GM12878 (cell line): ENCODE data around the gene KATNB1. TPM values are rescaled to one million over a fixed set of nuclear protein-coding genes. Genes with fewer than 3 reads are reported as not detected.

Experiments
- ATAC-seq: fragments of 200-7000 bp; cut with Tn5 transposase; 3 replicates; pipeline ENCODE4 v1.9.1; 2020; ENCODE audit warnings: mild to moderate bottlenecking, moderate library complexity
- BruUV-seq: library from RNA; stranded (reverse); fragments of 400-500 nt; replicated peaks from 2 replicates; lab custom pipeline; 2021; lab: Mats Ljungman, UMichigan
- CTCF ChIA-PET: fragments of 300-600 bp; sonication (Branson Sonifier 250); formaldehyde crosslinking; extraction: SDS; loops from one replicate; lab custom pipeline; 2021; ENCODE audit warnings: inconsistent platforms; lab: Yijun Ruan, JAX
- POLR2A ChIA-PET: fragments of 350-600 bp; formaldehyde crosslinking; extraction: SDS; loops from one replicate; lab custom pipeline; 2021; ENCODE audit warnings: inconsistent platforms; lab: Charles Lee
- RAD21 ChIA-PET: fragments of 300-600 bp; sonication (Branson Sonifier 250); formaldehyde crosslinking; loops from one replicate; lab custom pipeline; 2023; ENCODE audit warnings: antibody characterized with exemption; ENCODE audit not compliant: unreplicated experiment; lab: Charles Lee
- SMC1A ChIA-PET: fragments of 300-600 bp; sonication (Branson Sonifier 250); formaldehyde crosslinking; loops from one replicate; lab custom pipeline; 2023; ENCODE audit not compliant: unreplicated experiment, uncharacterized antibody; lab: Charles Lee
- DNase-seq: peaks from one replicate; pipeline ENCODE4 v3.0.0-alpha.2; 2011; ENCODE audit warnings: low read depth, low spot score
- FAIRE-seq: peaks from 3 replicates; lab custom pipeline; 2011; peaks lifted over from hg19 to GRCh38; lab: Jason Lieb, UNC
- H2AFZ ChIP-seq: 2 replicates; pipeline ENCODE4 v1.6.0; 2011; ENCODE audit warnings: low read depth, low read length, control low read depth; ENCODE audit not compliant: control insufficient read depth
- H3K27ac ChIP-seq: 2 replicates; pipeline ENCODE4 v1.5.1; 2011; ENCODE audit warnings: control low read depth; ENCODE audit not compliant: control insufficient read depth, insufficient read depth
- H3K27me3 ChIP-seq, 2 experiments: replicated peaks in 1 of 2; 2 replicates each; pipeline versions ENCODE4 v1.6.0 to v1.6.1; 2011; ENCODE audit warnings: low read length in 1 of 2; ENCODE audit not compliant: control insufficient read depth in 2 of 2, insufficient read depth in 2 of 2
- H3K36me3 ChIP-seq, 2 experiments: 2 replicates each; pipeline ENCODE4 v1.5.1; 2011; ENCODE audit warnings: low read length in 1 of 2; ENCODE audit not compliant: control insufficient read depth in 2 of 2, insufficient read depth in 2 of 2
- H3K4me1 ChIP-seq: 2 replicates; pipeline ENCODE4 v1.6.1; 2011; ENCODE audit warnings: mild to moderate bottlenecking, low read length, moderate library complexity, mixed read lengths; ENCODE audit not compliant: control insufficient read depth, insufficient read depth
- H3K4me2 ChIP-seq: 2 replicates; pipeline ENCODE4 v1.6.0; 2011; ENCODE audit warnings: control low read depth; ENCODE audit not compliant: control insufficient read depth, insufficient read depth
- H3K4me3 ChIP-seq: fragments of 200-600 bp; sonication (generic); 2 replicates; pipeline ENCODE4 v1.5.1; 2016
- H3K79me2 ChIP-seq: 2 replicates; pipeline ENCODE4 v1.6.0; 2011; ENCODE audit warnings: low read length; ENCODE audit not compliant: control insufficient read depth, insufficient read depth
- H3K9ac ChIP-seq: 2 replicates; pipeline ENCODE4 v1.8.0; 2011; ENCODE audit warnings: low read length, control low read depth, mixed read lengths; ENCODE audit not compliant: control insufficient read depth, insufficient read depth
- H3K9me3 ChIP-seq: replicated peaks from 3 replicates; pipeline ENCODE4 v1.5.1; 2011; ENCODE audit warnings: mild to moderate bottlenecking, low read length; ENCODE audit not compliant: control insufficient read depth, insufficient read depth
- H4K20me1 ChIP-seq: 2 replicates; pipeline ENCODE4 v1.6.0; 2011; ENCODE audit not compliant: control insufficient read depth, insufficient read depth
- BMI1 ChIP-seq: fragments of 450-650 bp; IDR thresholded peaks from 2 replicates; pipeline ENCODE4 v1.6.1; 2016; ENCODE audit warnings: mild to moderate bottlenecking, moderate library complexity, borderline replicate concordance
- BRCA1 ChIP-seq: IDR thresholded peaks from 2 replicates; pipeline ENCODE4 v1.6.1; 2011; ENCODE audit warnings: low read depth, low read length, improper control_type of control experiment
- CBX5 ChIP-seq: sonication (generic); IDR thresholded peaks from 2 replicates; pipeline ENCODE4 v1.6.1; 2016; ENCODE audit warnings: low read depth, moderate library complexity, mild to moderate bottlenecking, inconsistent platforms
- CHD4 ChIP-seq: fragments of 200-600 bp; sonication (generic); IDR thresholded peaks from 2 replicates; pipeline ENCODE4 v1.6.1; 2016; ENCODE audit warnings: mild to moderate bottlenecking
- ESRRA ChIP-seq: IDR thresholded peaks from 2 replicates; pipeline ENCODE4 v1.6.1; 2012; ENCODE audit warnings: mild to moderate bottlenecking, low read length, improper control_type of control experiment
- FOS ChIP-seq: IDR thresholded peaks from 3 replicates; pipeline ENCODE4 v1.6.1; 2011; ENCODE audit warnings: borderline replicate concordance; ENCODE audit not compliant: insufficient read length; ENCODE audit errors: extremely low read depth
- JUND ChIP-seq: IDR thresholded peaks from 2 replicates; pipeline ENCODE4 v1.6.1; 2012; ENCODE audit warnings: low read depth, mild to moderate bottlenecking, low read length, improper control_type of control experiment, moderate library complexity
- MEF2B ChIP-seq: fragments of 450-650 bp; IDR thresholded peaks from 2 replicates; pipeline ENCODE4 v1.6.1; 2018; ENCODE audit warnings: mild to moderate bottlenecking, moderate library complexity; ENCODE audit not compliant: partially characterized antibody, poor library complexity, severe bottlenecking
- MLLT1 ChIP-seq: fragments of 450-650 bp; IDR thresholded peaks from 2 replicates; pipeline ENCODE4 v1.6.1; 2016; ENCODE audit warnings: mild to moderate bottlenecking
- MYC ChIP-seq: IDR thresholded peaks from 2 replicates; pipeline ENCODE4 v1.6.1; 2011; ENCODE audit warnings: mild to moderate bottlenecking, low read length, moderate library complexity, inconsistent platforms; ENCODE audit not compliant: insufficient read depth, insufficient replicate concordance, insufficient read length, severe bottlenecking
- NFIC ChIP-seq: IDR thresholded peaks from 2 replicates; pipeline ENCODE4 v1.6.1; 2012; ENCODE audit warnings: low read depth, mild to moderate bottlenecking, inconsistent platforms, low read length, moderate library complexity
- NR2C1 ChIP-seq: fragments of 450-650 bp; IDR thresholded peaks from 2 replicates; pipeline ENCODE4 v1.6.1; 2017; ENCODE audit warnings: antibody characterized with exemption, mild to moderate bottlenecking, moderate library complexity
- SMAD1 ChIP-seq: fragments of 450-650 bp; IDR thresholded peaks from 2 replicates; pipeline ENCODE4 v1.6.1; 2018; ENCODE audit warnings: mild to moderate bottlenecking, low read depth; ENCODE audit not compliant: partially characterized antibody
- SPI1 ChIP-seq: IDR thresholded peaks from 2 replicates; pipeline ENCODE4 v1.6.1; 2011; ENCODE audit warnings: low read depth, mild to moderate bottlenecking, low read length, moderate library complexity, borderline replicate concordance; ENCODE audit not compliant: insufficient read depth
- SRF ChIP-seq, 2 experiments: IDR thresholded peaks; 2 replicates each; pipeline ENCODE4 v1.6.1; 2011; ENCODE audit warnings: low read depth in 2 of 2, low read length in 2 of 2, mild to moderate bottlenecking in 1 of 2, moderate library complexity in 1 of 2
- TCF3 ChIP-seq: IDR thresholded peaks from 2 replicates; pipeline ENCODE4 v1.6.1; 2012; ENCODE audit warnings: low read depth, mild to moderate bottlenecking, low read length, borderline replicate concordance; ENCODE audit not compliant: insufficient read depth
- ZNF274 ChIP-seq: IDR thresholded peaks from one replicate; pipeline ENCODE4 v1.8.0; 2011; ENCODE audit not compliant: insufficient read length, insufficient read depth
- WGBS: methylation state at CpG from one replicate; pipeline ENCODE4 v1.1.6; 2016; ENCODE audit warnings: low lambda C conversion rate; ENCODE audit not compliant: insufficient replicate concordance, insufficient coverage; ENCODE audit errors: missing lambda C conversion rate; 5-methylcytosine and 5-hydroxymethylcytosine counted together
- in situ Hi-C: fragments of 300-500 bp; cut with MboI; formaldehyde crosslinking; loops from 9 replicates; pipeline ENCODE4 v1.14.3; 2018; ENCODE audit warnings: mixed read lengths
- intact Hi-C: fragments of 100-400 bp; cut with micrococcal nuclease; formaldehyde crosslinking; loops from one replicate; pipeline ENCODE4 v1.14.2; 2022; ENCODE audit not compliant: unreplicated experiment
- polyA plus RNA-seq, 11 experiments: library from polyadenylated mRNA; depleted of rRNA in 4 of 11; unstranded in 6 of 11; stranded (reverse) in 5 of 11; fragments of >200 nt; fragmentation: Nextera tagmentation in 4 of 11; fragmentation: Illumina TruSeq in 1 of 11; extraction: Ambion mirVana in 4 of 11; extraction: Trizol in 1 of 11; gene quantifications; 1 replicate in 1 of 11; 2 replicates in 10 of 11; pipeline versions ENCODE4 v1.2.1 to v1.2.3, GENCODE V29; 2011 to 2016; ENCODE audit warnings: inconsistent platforms in 2 of 11, missing spikeins in 2 of 11, low read depth in 1 of 11
- total RNA-seq, 4 experiments: library from RNA; depleted of rRNA in 3 of 4; stranded (reverse); fragments of >200 nt in 3 of 4; fragmentation: Illumina TruSeq in 1 of 4; extraction: Trizol in 1 of 4; gene quantifications; 2 replicates each; pipeline versions ENCODE4 v1.2.1 to v1.2.3, GENCODE V29; 2013 to 2021

KATNB1 gene
- total and polyA plus RNA-seq, 10 of the 15 experiments (the other 5 are each of a cell fraction or from before 2014, with no cell fraction given), result 0.71 to 46.5 (median 19.5) TPM

GRCh38 chr16:57739756-57740422 lies 4.3 kb downstream of the KATNB1 start (continued):
- TF ChIP-seq FOS (no peak), SRF (IDR thresholded peaks at IDR 0.05; ENCODE audit: low read depth in 2 of 2, low read length in 2 of 2) (no peak)
- TF ChIP-seq, all 136 proteins: peak for 0

GRCh38 chr16:57740423-57741071 lies 5.0 kb downstream of the KATNB1 start:
- ChIA-PET CTCF (interaction anchor here (0.6 to 1.4 kb wide), 2 partner anchors 16 to 627 kb away, joined by 3 read pairs; no protein-coding TSS in a partner anchor), RAD21 (no interaction called here), SMC1A (interaction anchor here (1.0 kb wide), 1 partner anchor 189 kb away, joined by 3 read pairs; no protein-coding TSS in a partner anchor), POLR2A (no interaction called here)
- H3K4me2 ChIP-seq, result no peak overlapping the region
- H3K36me3 ChIP-seq, result 0 out of 4 replicates have a peak, but pooled peaks cover 0 to 2% of the 10 kb centered on the region in 2 experiments
- no peak overlapping the region for H2AFZ ChIP-seq
- peaks cover 1% of the 10 kb centered on the region for H3K79me2 ChIP-seq
- no TSS peak for BruUV-seq
- no peaks in the 10 kb centered on the region for H3K27me3 ChIP-seq
- intact Hi-C loops (no loop called here), in situ Hi-C loops (no loop called here)
- peaks cover 10% of the 10 kb centered on the region for H3K4me1 ChIP-seq
- no peak overlapping the region for H3K4me3 ChIP-seq
- 81% methylated on average over 21 of the region's 24 CpGs for WGBS
- no peak for TF ChIP-seq SMAD1
- TF ChIP-seq MYC, result no peak
- TF ChIP-seq CBX5, result no peak
- no peak for TF ChIP-seq SPI1
- no peak for TF ChIP-seq BRCA1
- no peak for TF ChIP-seq NFIC
- TF ChIP-seq CHD4, result no peak
- TF ChIP-seq JUND, result no peak
- no peak for TF ChIP-seq NR2C1
- no peak for TF ChIP-seq MEF2B
- no peak for TF ChIP-seq ZNF274
- no peak for TF ChIP-seq ESRRA
- TF ChIP-seq BMI1, result no peak
- no peak for TF ChIP-seq TCF3
- no peak for TF ChIP-seq MLLT1
- no peak overlapping the region for H3K27ac ChIP-seq
- ATAC-seq, result no peak
- no peak for FAIRE-seq
- no peaks in the 10 kb centered on the region for H3K9me3 ChIP-seq
- DNase-seq, result no peak
- no peak overlapping the region for H3K9ac ChIP-seq
- H4K20me1 ChIP-seq, result no peaks in the 10 kb centered on the region
